Fibroblast of lung (primary cell): Measurements from ENCODE around the gene PDE9A. TPM values are rescaled to one million over a fixed set of nuclear protein-coding genes. Genes with fewer than 3 reads are reported as not detected.
"Not testable (repeated sequence)": the region's sequence is repeated elsewhere in the genome, so short reads cannot be mapped to it uniquely, and the experiment has no call there.

Experiments
- DNase-seq, 2 donors: peaks; one replicate each; pipeline versions ENCODE4 v3.0.0 to v3.0.0-alpha.2; 2010; ENCODE audit warnings: low read depth in 2 of 2
- H2AFZ ChIP-seq: 2 replicates; pipeline ENCODE4 v1.5.1; 2012; ENCODE audit warnings: low read length, control low read depth, inconsistent platforms
- H3K27ac ChIP-seq: 2 replicates; pipeline ENCODE4 v1.5.1; 2011; ENCODE audit warnings: low read length, control low read depth; ENCODE audit not compliant: insufficient read depth
- H3K27me3 ChIP-seq: 2 replicates; pipeline ENCODE4 v1.5.1; 2011; ENCODE audit warnings: mild to moderate bottlenecking, low read length; ENCODE audit not compliant: control insufficient read depth, insufficient read depth
- H3K36me3 ChIP-seq: 2 replicates; pipeline ENCODE4 v1.5.1; 2011; ENCODE audit warnings: low read length; ENCODE audit not compliant: control insufficient read depth, insufficient read depth
- H3K4me1 ChIP-seq: 2 replicates; pipeline ENCODE4 v1.5.1; 2011; ENCODE audit warnings: low read length; ENCODE audit not compliant: control insufficient read depth, insufficient read depth; ENCODE audit errors: extremely low read depth
- H3K4me2 ChIP-seq: 2 replicates; pipeline ENCODE4 v1.5.1; 2011; ENCODE audit warnings: low read length, control low read depth; ENCODE audit not compliant: insufficient read depth; ENCODE audit errors: extremely low read depth
- H3K4me3 ChIP-seq, 4 experiments: fragments of 200-600 bp in 1 of 4; sonication (generic) in 1 of 4; replicated peaks in 1 of 4; 2 replicates each; pipeline ENCODE4 v1.5.1; 2011 to 2016; ENCODE audit warnings: low read length in 4 of 4, low read depth in 3 of 4, mild to moderate bottlenecking in 3 of 4, control low read depth in 2 of 4, inconsistent platforms in 1 of 4, mixed read lengths in 1 of 4; ENCODE audit not compliant: insufficient read depth in 1 of 4; ENCODE audit errors: control extremely low read depth in 1 of 4
- H3K79me2 ChIP-seq: 2 replicates; pipeline ENCODE4 v1.5.1; 2012; ENCODE audit warnings: mild to moderate bottlenecking, low read length, inconsistent platforms; ENCODE audit not compliant: control insufficient read depth, insufficient read depth
- H3K9ac ChIP-seq: 2 replicates; pipeline ENCODE4 v1.5.1; 2011; ENCODE audit warnings: mild to moderate bottlenecking, low read length, control low read depth; ENCODE audit not compliant: insufficient read depth
- H3K9me3 ChIP-seq: 2 replicates; pipeline ENCODE4 v1.5.1; 2012; ENCODE audit warnings: low read depth, low read length; ENCODE audit not compliant: control insufficient read depth, insufficient read depth
- H4K20me1 ChIP-seq: 2 replicates; pipeline ENCODE4 v1.5.1; 2011; ENCODE audit warnings: low read length; ENCODE audit not compliant: control insufficient read depth, insufficient read depth; ENCODE audit errors: extremely low read depth
- EZH2 ChIP-seq: IDR thresholded peaks from 2 replicates; pipeline ENCODE4 v1.5.1; 2012; ENCODE audit warnings: low read length, control low read depth, mild to moderate bottlenecking; ENCODE audit errors: missing control alignments
- polyA plus RNA-seq, 2 donors: library from polyadenylated mRNA; depleted of rRNA in 1 of 2; stranded (reverse) in 1 of 2; unstranded in 1 of 2; fragments of >200 nt; gene quantifications; 2 replicates each; pipeline ENCODE4 v1.2.1, GENCODE V29; 2011 to 2012; ENCODE audit warnings: missing spikeins in 1 of 2
- total RNA-seq: library from RNA; depleted of rRNA; stranded (reverse); fragments of >200 nt; gene quantifications from 2 replicates; pipeline ENCODE4 v1.2.1, GENCODE V29; 2014
- TF ChIP-seq, protein P1 (sequence below), 2 donors: IDR thresholded peaks in 1 of 2; conservative IDR thresholded peaks in 1 of 2; 1 replicate in 1 of 2; 2 replicates in 1 of 2; pipeline ENCODE4 v1.5.1; 2011 to 2012; ENCODE audit warnings: low read length in 2 of 2, control low read depth in 1 of 2, inconsistent platforms in 1 of 2, low read depth in 1 of 2, mild to moderate bottlenecking in 1 of 2

PDE9A gene
- total and polyA plus RNA-seq, 2 donors (not counting 1 experiment from before 2014, with no cell fraction given), result 1.8 to 4.4 TPM

DNA sequence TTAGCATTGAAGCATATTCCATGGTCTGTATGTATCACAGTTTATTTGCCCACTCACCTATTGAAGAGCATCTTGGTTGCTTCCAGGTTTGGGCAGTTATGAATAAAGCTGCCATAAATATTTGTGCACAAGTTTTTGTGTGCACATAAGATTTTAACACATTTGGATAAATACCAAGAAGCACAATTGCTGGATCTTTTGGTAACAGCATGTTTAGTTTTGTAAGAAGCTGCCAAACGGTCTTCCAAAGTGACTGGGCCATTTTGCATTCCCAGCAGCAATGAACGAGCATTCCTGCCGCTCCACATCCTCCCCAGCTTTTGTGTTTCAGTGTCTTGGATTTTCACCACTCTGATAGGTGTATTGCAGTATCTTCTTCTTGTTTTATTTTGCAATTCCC, 62.7 kb downstream of the PDE9A start:
- H3K4me1 ChIP-seq, result no peaks in the 10 kb centered on the region
- no peak overlapping the region for H3K9ac ChIP-seq
- H4K20me1 ChIP-seq, result no peaks in the 10 kb centered on the region
- no peak overlapping the region for H2AFZ ChIP-seq
- no peak overlapping the region for H3K4me3 ChIP-seq
- no peak for DNase-seq
- no peaks in the 10 kb centered on the region for H3K9me3 ChIP-seq
- no peak overlapping the region for H3K4me2 ChIP-seq
- H3K27me3 ChIP-seq, result no peaks in the 10 kb centered on the region
- H3K27ac ChIP-seq, result no peak overlapping the region
- H3K36me3 ChIP-seq, result no peaks in the 10 kb centered on the region
- TF ChIP-seq EZH2, result no peak
- TF ChIP-seq, protein P1, sequence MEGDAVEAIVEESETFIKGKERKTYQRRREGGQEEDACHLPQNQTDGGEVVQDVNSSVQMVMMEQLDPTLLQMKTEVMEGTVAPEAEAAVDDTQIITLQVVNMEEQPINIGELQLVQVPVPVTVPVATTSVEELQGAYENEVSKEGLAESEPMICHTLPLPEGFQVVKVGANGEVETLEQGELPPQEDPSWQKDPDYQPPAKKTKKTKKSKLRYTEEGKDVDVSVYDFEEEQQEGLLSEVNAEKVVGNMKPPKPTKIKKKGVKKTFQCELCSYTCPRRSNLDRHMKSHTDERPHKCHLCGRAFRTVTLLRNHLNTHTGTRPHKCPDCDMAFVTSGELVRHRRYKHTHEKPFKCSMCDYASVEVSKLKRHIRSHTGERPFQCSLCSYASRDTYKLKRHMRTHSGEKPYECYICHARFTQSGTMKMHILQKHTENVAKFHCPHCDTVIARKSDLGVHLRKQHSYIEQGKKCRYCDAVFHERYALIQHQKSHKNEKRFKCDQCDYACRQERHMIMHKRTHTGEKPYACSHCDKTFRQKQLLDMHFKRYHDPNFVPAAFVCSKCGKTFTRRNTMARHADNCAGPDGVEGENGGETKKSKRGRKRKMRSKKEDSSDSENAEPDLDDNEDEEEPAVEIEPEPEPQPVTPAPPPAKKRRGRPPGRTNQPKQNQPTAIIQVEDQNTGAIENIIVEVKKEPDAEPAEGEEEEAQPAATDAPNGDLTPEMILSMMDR (conservative IDR thresholded peaks at IDR 0.05 in 1 of 2, IDR thresholded peaks at IDR 0.05 in 1 of 2; ENCODE audit: low read depth in 1 of 2, low read length in 2 of 2), result no peak
- no peaks in the 10 kb centered on the region for H3K79me2 ChIP-seq

DNA sequence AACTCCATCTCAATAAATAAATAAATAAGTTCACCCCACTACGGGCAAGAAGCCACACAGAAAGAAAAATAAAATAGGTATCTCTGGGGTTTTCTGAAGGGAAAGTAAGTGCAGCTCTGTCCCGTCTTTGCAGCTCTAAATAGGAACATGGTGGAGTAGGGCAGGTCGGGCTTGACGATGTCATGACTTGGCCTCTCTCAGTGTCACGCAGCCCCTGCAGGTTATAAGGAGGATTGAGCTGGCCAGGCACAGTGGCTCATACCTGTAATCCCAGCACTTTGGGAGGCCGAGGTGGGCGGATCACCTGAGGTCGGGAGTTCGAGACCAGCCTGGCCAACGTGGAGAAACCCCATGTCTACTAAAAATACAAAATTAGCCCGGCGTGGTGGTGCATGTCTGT, 67.1 kb downstream of the PDE9A start:
- H3K27ac ChIP-seq, H3K79me2 ChIP-seq, H3K4me1 ChIP-seq, H3K9me3 ChIP-seq, H3K4me2 ChIP-seq, H2AFZ ChIP-seq, H3K36me3 ChIP-seq, H3K4me3 ChIP-seq, DNase-seq, H3K27me3 ChIP-seq, H3K9ac ChIP-seq, H4K20me1 ChIP-seq: not testable (repeated sequence)

DNA sequence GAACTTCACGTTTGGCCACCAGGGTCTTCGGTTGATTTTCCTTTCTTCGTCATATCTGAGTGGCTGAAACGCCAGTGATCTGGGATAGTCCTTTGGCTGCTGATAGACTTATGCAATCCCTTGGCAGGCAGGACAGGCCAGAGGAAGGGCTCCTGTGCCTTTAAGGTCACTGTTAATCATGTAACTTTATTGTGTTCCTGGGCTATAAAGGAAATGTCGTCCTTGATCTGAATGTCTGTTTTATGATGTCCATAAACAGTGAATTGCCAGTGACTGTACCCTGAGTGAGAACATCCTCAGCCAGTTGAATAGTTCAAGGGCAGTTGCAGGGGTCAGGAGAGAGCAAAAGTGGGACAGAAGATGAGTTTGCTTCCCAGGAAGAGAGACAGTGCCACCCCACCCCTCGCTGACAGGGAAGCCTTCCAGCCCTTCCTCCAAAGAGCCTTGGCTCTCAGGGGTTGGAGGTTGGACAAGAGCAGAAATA, 68.0 kb downstream of the PDE9A start:
- no peak overlapping the region for H3K4me2 ChIP-seq

More for the DNA sequence above, 68.0 kb downstream of the PDE9A start:
- Histone ChIP-seq H3K27me3 (no peaks in the 10 kb centered on the region), H4K20me1 (no peaks in the 10 kb centered on the region), H3K79me2 (no peaks in the 10 kb centered on the region), H3K4me3 (no peak overlapping the region), H2AFZ (no peak overlapping the region), H3K9ac (no peak overlapping the region), H3K36me3 (no peaks in the 10 kb centered on the region), H3K9me3 (no peaks in the 10 kb centered on the region), H3K27ac (no peak overlapping the region), H3K4me1 (peaks cover 6% of the 10 kb centered on the region)
- TF ChIP-seq, protein P1 (conservative IDR thresholded peaks at IDR 0.05 in 1 of 2, IDR thresholded peaks at IDR 0.05 in 1 of 2; ENCODE audit: low read depth in 1 of 2, low read length in 2 of 2), result no peak
- TF ChIP-seq EZH2, result no peak
- peak in 1 of 2 donors; percentile 21 for DNase-seq
